Right atrium auricular region (tissue), 2 donors: ENCODE measurements around the gene DUSP10. TPM values are rescaled to one million over a fixed set of nuclear protein-coding genes. Genes with fewer than 3 reads are reported as not detected.

Experiments
- DNase-seq: peaks from one replicate; pipeline ENCODE4 v3.0.0-alpha.2; 2019; ENCODE audit warnings: low spot score
- H3K27ac ChIP-seq, 2 donors: fragments of 200-600 bp; sonication (generic); 1 replicate in 1 of 2; 2 replicates in 1 of 2; pipeline ENCODE4 v1.5.1; 2016 to 2019
- H3K27me3 ChIP-seq, 2 donors: fragments of 200-600 bp; sonication (generic); one replicate each; pipeline versions ENCODE4 v1.5.1 to v1.6.0; 2017 to 2019
- H3K36me3 ChIP-seq: fragments of 200-600 bp; sonication (generic); one replicate; pipeline ENCODE4 v1.5.1; 2016
- H3K4me1 ChIP-seq, 2 donors: fragments of 200-600 bp; sonication (generic); one replicate each; pipeline versions ENCODE4 v1.5.1 to v1.6.0; 2017 to 2019
- H3K4me3 ChIP-seq, 2 donors: fragments of 200-600 bp; sonication (generic); 1 replicate in 1 of 2; 2 replicates in 1 of 2; pipeline ENCODE4 v1.5.1; 2017 to 2019; ENCODE audit warnings: mild to moderate bottlenecking in 1 of 2, moderate library complexity in 1 of 2
- H3K9me3 ChIP-seq, 2 donors: fragments of 200-600 bp; sonication (generic); one replicate each; pipeline ENCODE4 v1.5.1; 2019
- total RNA-seq, 2 donors: library from RNA; depleted of rRNA; stranded (reverse); fragments of >200 nt; gene quantifications; one replicate each; pipeline ENCODE4 v1.1.0, GENCODE V29; 2016
- TF ChIP-seq, protein P1 (sequence below), 2 donors: fragments of 200-600 bp; sonication (generic); IDR thresholded peaks; one replicate each; pipeline ENCODE4 v1.5.1; 2019; ENCODE audit warnings: antibody characterized with exemption in 2 of 2

The DUSP10 gene
- total RNA-seq, 2 donors from 2014 or later, result 3.3 to 6.4 TPM

DNA sequence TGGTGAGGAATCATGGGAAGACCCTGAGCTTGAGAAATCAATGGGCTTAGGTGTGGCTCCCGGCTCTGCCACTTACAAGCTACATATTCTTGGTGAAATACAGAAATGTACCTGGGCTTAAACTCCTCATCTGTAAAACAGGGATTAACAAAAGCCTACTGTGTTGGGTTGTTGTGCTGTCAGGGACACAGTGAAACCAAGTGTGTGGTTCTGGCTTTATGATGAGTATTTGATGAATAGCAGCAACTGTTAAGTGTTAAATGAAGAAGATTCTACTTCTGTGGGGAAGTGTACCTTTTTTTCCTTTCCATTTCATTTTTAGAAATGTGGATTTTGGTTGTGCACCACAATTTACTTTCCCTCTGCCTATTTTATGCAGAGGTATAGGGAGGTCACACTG lies 41.1 kb upstream of the DUSP10 start:
- Histone ChIP-seq H3K4me1 (no peaks in the 10 kb centered on the region), H3K9me3 (no peaks in the 10 kb centered on the region), H3K27me3 (no peaks in the 10 kb centered on the region), H3K36me3 (no peaks in the 10 kb centered on the region), H3K27ac (no peak overlapping the region), H3K4me3 (no peak overlapping the region)
- TF ChIP-seq, protein P1, sequence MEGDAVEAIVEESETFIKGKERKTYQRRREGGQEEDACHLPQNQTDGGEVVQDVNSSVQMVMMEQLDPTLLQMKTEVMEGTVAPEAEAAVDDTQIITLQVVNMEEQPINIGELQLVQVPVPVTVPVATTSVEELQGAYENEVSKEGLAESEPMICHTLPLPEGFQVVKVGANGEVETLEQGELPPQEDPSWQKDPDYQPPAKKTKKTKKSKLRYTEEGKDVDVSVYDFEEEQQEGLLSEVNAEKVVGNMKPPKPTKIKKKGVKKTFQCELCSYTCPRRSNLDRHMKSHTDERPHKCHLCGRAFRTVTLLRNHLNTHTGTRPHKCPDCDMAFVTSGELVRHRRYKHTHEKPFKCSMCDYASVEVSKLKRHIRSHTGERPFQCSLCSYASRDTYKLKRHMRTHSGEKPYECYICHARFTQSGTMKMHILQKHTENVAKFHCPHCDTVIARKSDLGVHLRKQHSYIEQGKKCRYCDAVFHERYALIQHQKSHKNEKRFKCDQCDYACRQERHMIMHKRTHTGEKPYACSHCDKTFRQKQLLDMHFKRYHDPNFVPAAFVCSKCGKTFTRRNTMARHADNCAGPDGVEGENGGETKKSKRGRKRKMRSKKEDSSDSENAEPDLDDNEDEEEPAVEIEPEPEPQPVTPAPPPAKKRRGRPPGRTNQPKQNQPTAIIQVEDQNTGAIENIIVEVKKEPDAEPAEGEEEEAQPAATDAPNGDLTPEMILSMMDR (IDR thresholded peaks at IDR 0.05), result no peak
- no peak for DNase-seq

DNA sequence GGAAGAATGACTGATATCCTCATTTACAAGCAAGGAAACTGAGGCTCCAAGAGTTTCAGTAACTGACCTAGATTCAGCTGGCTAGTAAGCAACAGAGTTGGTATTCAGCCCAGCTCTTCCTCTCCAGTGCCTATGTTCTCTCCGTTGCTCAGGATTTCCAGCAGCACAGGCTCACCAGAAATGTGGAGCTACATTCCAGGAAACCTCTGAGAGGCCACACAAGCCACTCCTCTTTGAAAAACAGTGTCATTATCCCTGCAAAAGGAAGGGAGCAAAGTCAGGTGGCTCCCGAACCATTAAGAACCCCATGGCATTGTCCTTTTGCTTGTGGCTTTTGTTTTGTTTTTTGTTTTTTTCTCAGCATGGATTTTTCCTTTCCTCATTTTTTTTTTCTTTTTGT lies 40.6 kb upstream of the DUSP10 start:
- no peaks in the 10 kb centered on the region for H3K27me3 ChIP-seq
- no peak for DNase-seq
- TF ChIP-seq, protein P1 (IDR thresholded peaks at IDR 0.05), result no peak
- no peak overlapping the region for H3K4me3 ChIP-seq
- H3K9me3 ChIP-seq, result no peaks in the 10 kb centered on the region
- H3K4me1 ChIP-seq, result no peaks in the 10 kb centered on the region
- H3K27ac ChIP-seq, result no peak overlapping the region
- no peaks in the 10 kb centered on the region for H3K36me3 ChIP-seq

DNA sequence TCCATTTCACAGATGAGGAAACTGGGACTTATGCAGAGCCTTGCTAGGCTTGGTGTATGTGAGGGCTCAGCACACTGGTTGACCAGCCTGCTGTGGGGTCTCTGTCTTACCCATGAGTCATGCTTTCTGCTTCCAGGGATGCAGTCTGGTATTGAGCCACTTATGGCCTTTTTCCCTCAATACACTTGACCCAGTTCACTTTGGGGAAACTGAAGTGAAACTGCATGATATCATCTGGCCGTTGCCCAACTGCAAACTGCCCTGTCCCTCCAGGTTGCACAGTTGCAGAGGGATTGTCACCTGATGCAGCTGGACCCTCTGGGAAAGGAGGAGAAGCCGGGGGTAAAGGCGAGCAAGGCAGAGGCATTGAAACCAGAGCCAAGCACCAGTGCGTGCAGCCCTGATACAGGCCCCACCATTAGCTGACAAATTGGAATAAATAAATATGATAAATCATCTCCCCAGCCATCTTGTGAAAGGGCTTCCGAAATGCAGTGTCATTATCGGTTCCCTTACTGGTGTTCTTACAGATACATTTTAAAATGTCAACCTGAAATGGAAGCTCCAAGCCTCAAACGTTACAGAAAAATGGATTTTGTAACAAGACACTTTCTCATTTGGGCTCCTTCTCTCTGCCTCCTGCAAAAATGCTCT lies 39.3 kb upstream of the DUSP10 start:
- H3K36me3 ChIP-seq, result no peaks in the 10 kb centered on the region
- no peak overlapping the region for H3K4me3 ChIP-seq
- H3K27ac ChIP-seq, result no peak overlapping the region
- TF ChIP-seq, protein P1 (IDR thresholded peaks at IDR 0.05), result no peak
- DNase-seq, result no peak
- H3K4me1 ChIP-seq, result no peaks in the 10 kb centered on the region
- no peaks in the 10 kb centered on the region for H3K9me3 ChIP-seq
- no peaks in the 10 kb centered on the region for H3K27me3 ChIP-seq

DNA sequence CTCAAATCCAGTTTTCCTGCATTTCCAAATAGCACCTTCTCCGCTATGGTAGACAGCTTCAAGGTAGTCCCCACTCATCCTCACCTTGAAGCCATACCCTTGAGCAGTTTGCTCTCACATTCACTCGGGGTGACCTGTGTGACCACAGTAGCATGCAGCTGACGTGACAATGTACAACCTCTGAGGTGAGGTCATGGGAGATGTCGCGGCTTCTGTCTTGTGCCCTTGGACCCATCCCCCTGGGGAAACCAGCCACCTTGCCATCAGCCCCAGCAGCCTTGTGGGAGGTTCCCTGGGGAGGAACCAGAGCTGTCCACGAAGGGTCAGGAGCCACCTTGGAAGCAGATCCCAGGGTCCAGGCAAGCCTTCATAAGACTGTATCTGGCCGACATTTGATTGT lies 38.3 kb upstream of the DUSP10 start:
- Histone ChIP-seq H3K27ac (no peak overlapping the region), H3K27me3 (no peaks in the 10 kb centered on the region), H3K4me1 (no peaks in the 10 kb centered on the region), H3K36me3 (no peaks in the 10 kb centered on the region), H3K4me3 (no peak overlapping the region), H3K9me3 (no peaks in the 10 kb centered on the region)
- TF ChIP-seq, protein P1 (IDR thresholded peaks at IDR 0.05), result no peak
- DNase-seq, result no peak

DNA sequence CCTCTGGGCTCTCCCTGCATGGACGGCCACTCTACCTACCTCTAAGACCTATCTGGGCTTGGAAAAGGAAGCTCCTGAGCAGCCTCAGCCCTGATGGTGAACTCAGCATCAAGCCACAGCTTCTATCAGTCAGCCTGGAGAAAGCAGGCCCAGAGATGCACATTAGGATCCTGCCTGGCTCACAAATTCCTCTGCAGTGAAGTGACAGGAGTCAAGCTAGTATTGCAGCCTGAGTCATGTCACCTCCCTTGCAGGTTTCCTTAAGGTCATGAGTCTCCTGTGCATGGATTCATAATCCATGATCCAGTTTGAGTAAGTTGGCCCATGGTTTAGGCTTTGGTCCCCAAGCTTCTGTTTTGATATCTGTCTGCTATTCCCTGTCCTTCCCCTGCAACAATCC lies 37.9 kb upstream of the DUSP10 start:
- H3K27ac ChIP-seq, result no peak overlapping the region
- no peak for DNase-seq
- no peaks in the 10 kb centered on the region for H3K9me3 ChIP-seq
- no peak overlapping the region for H3K4me3 ChIP-seq
- H3K36me3 ChIP-seq, result no peaks in the 10 kb centered on the region
- TF ChIP-seq, protein P1 (IDR thresholded peaks at IDR 0.05), result no peak
- H3K27me3 ChIP-seq, result no peaks in the 10 kb centered on the region
- no peaks in the 10 kb centered on the region for H3K4me1 ChIP-seq

DNA sequence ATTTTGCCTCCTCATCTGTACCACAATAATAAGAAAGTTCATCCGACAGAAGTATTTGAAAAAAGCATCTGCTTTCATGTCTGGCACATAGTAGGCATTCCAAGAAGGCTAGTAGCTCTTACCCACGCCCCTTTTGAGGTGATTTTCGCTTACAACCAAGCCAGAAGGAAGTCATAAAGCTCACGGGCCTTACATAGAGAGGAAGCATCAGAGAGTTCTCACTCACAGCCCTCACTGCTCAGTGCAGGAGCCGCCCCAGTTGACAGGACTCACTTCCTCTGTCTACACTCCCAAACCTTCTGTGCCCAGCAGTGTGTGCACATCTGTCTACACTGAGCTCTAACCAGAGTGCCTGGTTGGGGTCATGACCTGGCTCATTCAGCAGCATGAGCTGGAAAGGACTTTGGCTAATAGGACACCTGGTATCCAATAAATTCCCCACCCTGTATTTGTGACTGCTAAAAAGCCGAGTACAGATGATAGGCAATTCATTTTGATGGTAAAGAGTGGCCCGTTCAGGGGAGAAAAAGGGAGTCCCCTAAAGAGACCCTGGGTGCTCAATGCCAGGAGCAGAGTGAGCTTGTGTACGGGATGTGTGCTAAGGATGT lies 36.8 kb upstream of the DUSP10 start:
- no peaks in the 10 kb centered on the region for H3K9me3 ChIP-seq
- H3K27me3 ChIP-seq, result no peaks in the 10 kb centered on the region
- no peak overlapping the region for H3K4me3 ChIP-seq
- TF ChIP-seq, protein P1 (IDR thresholded peaks at IDR 0.05), result no peak
- no peak overlapping the region for H3K27ac ChIP-seq
- H3K36me3 ChIP-seq, result no peaks in the 10 kb centered on the region
- no peak for DNase-seq
- H3K4me1 ChIP-seq, result no peaks in the 10 kb centered on the region
